ENCODE results near the gene BOLA3. TPM values are rescaled to one million over a fixed set of nuclear protein-coding genes. Genes with fewer than 3 reads are reported as not detected.

Gene BOLA3
- total and polyA plus RNA-seq, 2 of the 4 experiments (the other 2 are of a cell fraction), result 13.3 to 39.5 TPM

GRCh38 chr2:74087696-74088095, 60.0 kb downstream of the BOLA3 start:
- Histone ChIP-seq H3K14ac (replicated peaks; ENCODE audit: low read depth, low read length) (no peak overlapping the region), H2BK15ac (ENCODE audit: low read depth, low read length) (no peak overlapping the region), H4K91ac (ENCODE audit: insufficient read depth, low read depth, low read length) (no peak overlapping the region), H4K5ac (ENCODE audit: low read depth, low read length) (no peak overlapping the region), H3K4ac (ENCODE audit: low read depth, low read length) (no peak overlapping the region), H3K36me3 (ENCODE audit: control insufficient read depth, insufficient read depth, low read length) (peaks cover 45% of the 10 kb centered on the region), H3K56ac (ENCODE audit: extremely low read depth, insufficient read depth, low read length) (no peak overlapping the region), H3K4me1 (ENCODE audit: control insufficient read depth, insufficient read depth, low read length) (no peaks in the 10 kb centered on the region), H3K18ac (ENCODE audit: low read depth, low read length) (no peak overlapping the region), H2BK120ac (ENCODE audit: low read depth, low read length) (no peak overlapping the region), H4K8ac (ENCODE audit: low read depth in 2 of 2, low read length in 2 of 2) (no peak overlapping the region), H3K9me3 (ENCODE audit: control insufficient read depth, insufficient read depth, low read length) (no peaks in the 10 kb centered on the region), H2AFZ (replicated peaks; ENCODE audit: low read length, poor library complexity) (no peak overlapping the region), H3K27ac (ENCODE audit: insufficient read depth, low read length) (no peak overlapping the region), H3K4me3 (ENCODE audit: insufficient read depth, low read depth, low read length) (no peak overlapping the region), H3K4me2 (ENCODE audit: low read depth, low read length) (no peak overlapping the region), H3K23ac (ENCODE audit: low read depth, low read length) (no peak overlapping the region), H3K79me1 (ENCODE audit: low read depth in 1 of 2, low read length in 2 of 2) (peaks cover 3 to 11% of the 10 kb centered on the region in 2 experiments; a peak in 2 of 4 replicates), H3K9ac (ENCODE audit: low read depth, low read length) (no peak overlapping the region), H3K9me1 (ENCODE audit: insufficient read depth, low read length) (peaks cover 3% of the 10 kb centered on the region; the same call in 1 of the 2 replicates), H2AK9ac (replicated peaks; ENCODE audit: low read depth, low read length, poor library complexity) (no peak overlapping the region), H3K27me3 (ENCODE audit: control insufficient read depth, insufficient read depth, low read length) (no peaks in the 10 kb centered on the region), H2BK20ac (ENCODE audit: low read depth, low read length) (no peak overlapping the region), H2BK5ac (ENCODE audit: low read depth, low read length, poor library complexity, severe bottlenecking) (no peak overlapping the region), H2AK5ac (ENCODE audit: low read depth, low read length) (no peak overlapping the region), H4K20me1 (ENCODE audit: insufficient read depth, low read length) (no peaks in the 10 kb centered on the region; the same call in 1 of the 2 replicates)
- TF ChIP-seq CHD1 (IDR thresholded peaks at IDR 0.05; ENCODE audit: low read depth, low read length), result no peak
- no peak for TF ChIP-seq MXI1 (IDR thresholded peaks at IDR 0.05; ENCODE audit: borderline replicate concordance, low read depth, low read length)
- no peak for TF ChIP-seq MAZ (IDR thresholded peaks at IDR 0.05; ENCODE audit: borderline replicate concordance, low read depth, low read length)
- CTCF ChIA-PET, result no interaction called here
- BruUV-seq (replicated peaks), result no TSS peak
- WGBS, 2 experiments (ENCODE audit: extremely low coverage in 2 of 2, insufficient read length in 1 of 2), result 94% methylated on average over 8 of the region's 16 CpGs; no CpG with 5 or more reads in 1 of the 2 experiments
- in situ Hi-C loops (cut with MboI; ENCODE audit: low sequenced_read_pairs), result no loop called here
- dilution Hi-C loops (cut with HindIII; ENCODE audit: low sequenced_read_pairs, unreplicated experiment), result no loop called here
- POLR2A ChIA-PET (ENCODE audit: unreplicated experiment), result no interaction called here
- DNase-seq, result no peak
- no peak for ATAC-seq (ENCODE audit: low read depth)
- intact Hi-C loops (cut with micrococcal nuclease), result no loop called here
